Measurements from ENCODE around the gene DYSF.

The DYSF gene

DNA sequence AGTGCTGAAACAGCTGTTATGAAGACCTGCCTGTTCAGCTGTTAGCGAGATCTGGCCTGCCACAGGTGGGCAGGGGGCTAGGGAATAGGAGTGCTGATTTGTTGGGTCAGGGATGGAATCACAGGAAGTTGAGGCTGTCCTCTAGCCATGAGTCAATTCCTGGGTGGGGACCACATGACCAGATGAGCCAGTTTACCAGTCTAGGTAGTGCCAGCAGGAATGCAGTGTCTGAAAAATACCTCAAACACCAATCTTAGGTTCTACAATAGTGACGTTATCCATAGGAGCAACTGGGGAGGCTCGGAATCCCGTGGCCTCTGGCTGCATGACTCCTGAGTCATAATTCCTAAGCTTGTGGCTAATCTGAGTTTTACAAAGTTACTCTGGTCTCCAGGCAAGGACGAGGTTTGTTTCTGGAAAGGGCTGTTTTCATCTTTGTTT is 44.9 kb downstream of the DYSF start:
- Histone ChIP-seq H3K27ac (ENCODE audit: low read length) (no peak overlapping the region), H3K27me3 (replicated peaks; ENCODE audit: insufficient read depth, low read length) (no peaks in the 10 kb centered on the region), H3K9me3 (replicated peaks; ENCODE audit: insufficient read depth, low read length) (no peaks in the 10 kb centered on the region), H3K4me1 (ENCODE audit: low read length) (no peaks in the 10 kb centered on the region), H3K4me2 (ENCODE audit: low read depth, low read length) (no peak overlapping the region), H3K36me3 (replicated peaks; ENCODE audit: insufficient read depth, low read length) (no peaks in the 10 kb centered on the region), H3K79me2 (ENCODE audit: low read length) (no peaks in the 10 kb centered on the region), H3F3A (ENCODE audit: insufficient read depth, low read length) (no peaks in the 10 kb centered on the region), H3K9ac (ENCODE audit: low read length) (no peak overlapping the region), H3K9me2 (replicated peaks; ENCODE audit: insufficient read depth, low read length) (no peaks in the 10 kb centered on the region), H4K20me1 (ENCODE audit: insufficient read depth, low read length) (no peaks in the 10 kb centered on the region), H3K4me3 (ENCODE audit: low read length) (no peak overlapping the region), H2AFZ (ENCODE audit: low read length) (no peak overlapping the region)
- no peak for DNase-seq
- TF ChIP-seq EZH2phosphoT487 (IDR thresholded peaks at IDR 0.05; ENCODE audit: low read length) (no peak), EZH2 (optimal IDR thresholded peaks at IDR 0.05; ENCODE audit: low read depth, low read length) (no peak)
- TF ChIP-seq, protein P1, sequence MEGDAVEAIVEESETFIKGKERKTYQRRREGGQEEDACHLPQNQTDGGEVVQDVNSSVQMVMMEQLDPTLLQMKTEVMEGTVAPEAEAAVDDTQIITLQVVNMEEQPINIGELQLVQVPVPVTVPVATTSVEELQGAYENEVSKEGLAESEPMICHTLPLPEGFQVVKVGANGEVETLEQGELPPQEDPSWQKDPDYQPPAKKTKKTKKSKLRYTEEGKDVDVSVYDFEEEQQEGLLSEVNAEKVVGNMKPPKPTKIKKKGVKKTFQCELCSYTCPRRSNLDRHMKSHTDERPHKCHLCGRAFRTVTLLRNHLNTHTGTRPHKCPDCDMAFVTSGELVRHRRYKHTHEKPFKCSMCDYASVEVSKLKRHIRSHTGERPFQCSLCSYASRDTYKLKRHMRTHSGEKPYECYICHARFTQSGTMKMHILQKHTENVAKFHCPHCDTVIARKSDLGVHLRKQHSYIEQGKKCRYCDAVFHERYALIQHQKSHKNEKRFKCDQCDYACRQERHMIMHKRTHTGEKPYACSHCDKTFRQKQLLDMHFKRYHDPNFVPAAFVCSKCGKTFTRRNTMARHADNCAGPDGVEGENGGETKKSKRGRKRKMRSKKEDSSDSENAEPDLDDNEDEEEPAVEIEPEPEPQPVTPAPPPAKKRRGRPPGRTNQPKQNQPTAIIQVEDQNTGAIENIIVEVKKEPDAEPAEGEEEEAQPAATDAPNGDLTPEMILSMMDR (IDR thresholded peaks at IDR 0.05; ENCODE audit: low read length): no peak

DNA sequence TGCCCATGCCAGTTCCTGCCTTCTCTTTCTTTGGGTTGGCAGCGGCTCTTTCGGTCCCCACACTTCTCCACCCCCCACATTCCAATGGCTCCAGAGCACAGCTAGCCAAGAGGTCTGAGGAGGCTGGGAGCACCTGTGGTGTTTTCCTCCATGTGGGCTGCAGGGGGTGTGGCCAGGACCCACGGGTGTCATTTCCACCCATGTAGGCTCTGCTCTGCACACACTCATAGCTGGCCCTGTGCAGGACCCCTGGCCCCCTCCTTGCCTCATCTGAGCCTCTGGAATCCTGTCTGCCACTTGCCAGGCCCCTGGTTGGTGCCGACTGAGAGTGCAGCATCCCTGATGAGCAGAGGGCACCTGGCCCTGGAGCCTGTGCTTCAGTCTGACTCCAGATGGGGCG is 46.3 kb downstream of the DYSF start:
- TF ChIP-seq EZH2 (optimal IDR thresholded peaks at IDR 0.05; ENCODE audit: low read depth, low read length) (no peak), EZH2phosphoT487 (IDR thresholded peaks at IDR 0.05; ENCODE audit: low read length) (no peak)
- TF ChIP-seq, protein P1 (IDR thresholded peaks at IDR 0.05; ENCODE audit: low read length): no peak
- Histone ChIP-seq H3F3A (ENCODE audit: insufficient read depth, low read length) (no peaks in the 10 kb centered on the region), H3K27ac (ENCODE audit: low read length) (no peak overlapping the region), H3K79me2 (ENCODE audit: low read length) (no peaks in the 10 kb centered on the region), H4K20me1 (ENCODE audit: insufficient read depth, low read length) (no peaks in the 10 kb centered on the region), H3K36me3 (replicated peaks; ENCODE audit: insufficient read depth, low read length) (no peaks in the 10 kb centered on the region), H3K9me3 (replicated peaks; ENCODE audit: insufficient read depth, low read length) (no peaks in the 10 kb centered on the region), H3K4me3 (ENCODE audit: low read length) (no peak overlapping the region), H3K9me2 (replicated peaks; ENCODE audit: insufficient read depth, low read length) (no peaks in the 10 kb centered on the region), H3K4me1 (ENCODE audit: low read length) (no peaks in the 10 kb centered on the region), H3K27me3 (replicated peaks; ENCODE audit: insufficient read depth, low read length) (no peaks in the 10 kb centered on the region), H3K4me2 (ENCODE audit: low read depth, low read length) (no peak overlapping the region), H3K9ac (ENCODE audit: low read length) (no peak overlapping the region), H2AFZ (ENCODE audit: low read length) (no peak overlapping the region)
- DNase-seq: no peak

DNA sequence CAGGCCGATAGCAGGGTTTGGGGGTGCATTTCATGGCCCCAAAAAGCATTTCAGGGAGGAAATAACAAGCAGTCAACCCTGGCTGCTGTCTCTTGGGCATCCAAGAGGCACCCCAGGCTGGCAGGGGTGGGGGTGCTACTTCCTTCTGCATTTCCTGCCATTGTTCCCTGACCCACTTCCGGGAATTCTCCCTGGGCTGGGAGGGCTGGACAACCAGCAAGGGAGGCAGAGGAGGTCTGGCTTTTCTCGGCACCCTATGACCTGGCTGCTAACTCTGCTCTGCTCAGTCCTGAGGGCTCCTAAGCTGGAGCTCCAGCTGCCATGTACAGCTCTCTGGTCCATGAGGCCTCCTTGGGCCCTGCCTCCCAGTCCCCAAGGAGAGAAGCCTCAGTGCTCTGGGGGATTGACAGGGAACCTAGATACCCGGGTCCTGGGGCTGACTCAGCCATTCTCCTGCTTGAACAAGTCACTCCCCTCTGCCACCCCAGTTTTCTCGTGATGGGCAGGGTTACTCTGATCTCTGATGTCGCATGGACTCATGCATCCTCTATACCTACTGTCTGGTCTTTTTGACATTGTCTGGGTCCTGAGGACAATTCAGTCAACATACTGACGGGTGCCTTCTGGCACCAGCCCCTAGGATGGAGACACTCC is 47.2 kb downstream of the DYSF start:
- TF ChIP-seq, protein P1 (IDR thresholded peaks at IDR 0.05; ENCODE audit: low read length): no peak
- TF ChIP-seq EZH2phosphoT487 (IDR thresholded peaks at IDR 0.05; ENCODE audit: low read length) (no peak), EZH2 (optimal IDR thresholded peaks at IDR 0.05; ENCODE audit: low read depth, low read length) (no peak)
- no peaks in the 10 kb centered on the region for H3F3A ChIP-seq (ENCODE audit: insufficient read depth, low read length)
- no peaks in the 10 kb centered on the region for H3K27me3 ChIP-seq (replicated peaks; ENCODE audit: insufficient read depth, low read length)
- H3K9me3 ChIP-seq (replicated peaks; ENCODE audit: insufficient read depth, low read length): no peaks in the 10 kb centered on the region
- H3K27ac ChIP-seq (ENCODE audit: low read length): no peak overlapping the region
- H3K9me2 ChIP-seq (replicated peaks; ENCODE audit: insufficient read depth, low read length): no peaks in the 10 kb centered on the region
- no peaks in the 10 kb centered on the region for H3K36me3 ChIP-seq (replicated peaks; ENCODE audit: insufficient read depth, low read length)
- H2AFZ ChIP-seq (ENCODE audit: low read length): no peak overlapping the region
- H3K4me1 ChIP-seq (ENCODE audit: low read length): no peaks in the 10 kb centered on the region
- H3K4me3 ChIP-seq (ENCODE audit: low read length): no peak overlapping the region
- no peaks in the 10 kb centered on the region for H4K20me1 ChIP-seq (ENCODE audit: insufficient read depth, low read length)
- H3K79me2 ChIP-seq (ENCODE audit: low read length): no peaks in the 10 kb centered on the region
- no peak overlapping the region for H3K4me2 ChIP-seq (ENCODE audit: low read depth, low read length)
- DNase-seq: no peak
- no peak overlapping the region for H3K9ac ChIP-seq (ENCODE audit: low read length)
